Stimulated activated CD4-positive, alpha-beta T cell treated with anti-CD3 and anti-CD28 coated beads, TNF-alpha, amount 100 ng/mL, for 1 hour (primary cell): Measurements from ENCODE around the gene SDS.

Source experiments
- DNase-seq, 3 donors: peaks; one replicate each; pipeline ENCODE4 v3.0.0-alpha.2; 2020; ENCODE audit warnings: low read depth in 3 of 3, low spot score in 1 of 3

Gene SDS

GRCh38 chr12:113400362-113400761, 3.3 kb downstream of the SDS start:
- no peak for DNase-seq

GRCh38 chr12:113399490-113399889, 4.2 kb downstream of the SDS start:
- no peak for DNase-seq

- no peak for DNase-seq
Measured at GRCh38 chr12:113398346-113399290, 5.1 kb downstream of the SDS start.

GRCh38 chr12:113397497-113398197, 6.0 kb downstream of the SDS start:
- DNase-seq: no peak

- no peak for DNase-seq
Measured at GRCh38 chr12:113396828-113397496, 6.7 kb downstream of the SDS start.

- no peak for DNase-seq
Measured at GRCh38 chr12:113396200-113396599, 7.5 kb downstream of the SDS start.

- no peak for DNase-seq
Measured at GRCh38 chr12:113395119-113395518, 8.6 kb downstream of the SDS start.

- DNase-seq: no peak
Measured at GRCh38 chr12:113393749-113394148, 9.9 kb downstream of the SDS start.

- DNase-seq: no peak
Measured at GRCh38 chr12:113392988-113393579, 10.6 kb downstream of the SDS start.

- no peak for DNase-seq
Measured at GRCh38 chr12:113392520-113392919, 11.2 kb downstream of the SDS start.

- no peak for DNase-seq
Measured at GRCh38 chr12:113391650-113392337, 11.9 kb downstream of the SDS start.

GRCh38 chr12:113391145-113391544, 12.5 kb downstream of the SDS start:
- no peak for DNase-seq

GRCh38 chr12:113390064-113391043, 13.3 kb downstream of the SDS start:
- DNase-seq: no peak

GRCh38 chr12:113388351-113388750, 15.3 kb downstream of the SDS start:
- no peak for DNase-seq

GRCh38 chr12:113387631-113388030, 16.1 kb downstream of the SDS start:
- DNase-seq: no peak

- DNase-seq: no peak
Measured at GRCh38 chr12:113386866-113387566, 16.7 kb downstream of the SDS start.

- DNase-seq: no peak
Measured at GRCh38 chr12:113385282-113385882, 18.3 kb downstream of the SDS start.

GRCh38 chr12:113384778-113385177, 18.9 kb downstream of the SDS start:
- no peak for DNase-seq

- DNase-seq: no peak
Measured at GRCh38 chr12:113382206-113382605, 21.5 kb downstream of the SDS start.
